GM12878 (cell line): ENCODE results near the gene XPC. TPM values are rescaled to one million over a fixed set of nuclear protein-coding genes. Genes with fewer than 3 reads are reported as not detected.
A peak's percentile ranks its signal among the peaks of the same experiment; 100 is the strongest.

Experiments used
- ATAC-seq: fragments of 200-7000 bp; cut with Tn5 transposase; 3 replicates; pipeline ENCODE4 v1.9.1; 2020; ENCODE audit warnings: mild to moderate bottlenecking, moderate library complexity
- BruUV-seq: library from RNA; stranded (reverse); fragments of 400-500 nt; replicated peaks from 2 replicates; lab custom pipeline; 2021; lab: Mats Ljungman, UMichigan
- CTCF ChIA-PET: fragments of 300-600 bp; sonication (Branson Sonifier 250); formaldehyde crosslinking; extraction: SDS; loops from one replicate; lab custom pipeline; 2021; ENCODE audit warnings: inconsistent platforms; lab: Yijun Ruan, JAX
- POLR2A ChIA-PET: fragments of 350-600 bp; formaldehyde crosslinking; extraction: SDS; loops from one replicate; lab custom pipeline; 2021; ENCODE audit warnings: inconsistent platforms; lab: Charles Lee
- RAD21 ChIA-PET: fragments of 300-600 bp; sonication (Branson Sonifier 250); formaldehyde crosslinking; loops from one replicate; lab custom pipeline; 2023; ENCODE audit warnings: antibody characterized with exemption; ENCODE audit not compliant: unreplicated experiment; lab: Charles Lee
- SMC1A ChIA-PET: fragments of 300-600 bp; sonication (Branson Sonifier 250); formaldehyde crosslinking; loops from one replicate; lab custom pipeline; 2023; ENCODE audit not compliant: unreplicated experiment, uncharacterized antibody; lab: Charles Lee
- DNase-seq: peaks from one replicate; pipeline ENCODE4 v3.0.0-alpha.2; 2011; ENCODE audit warnings: low read depth, low spot score
- FAIRE-seq: peaks from 3 replicates; lab custom pipeline; 2011; peaks lifted over from hg19 to GRCh38; lab: Jason Lieb, UNC
- H2AFZ ChIP-seq: 2 replicates; pipeline ENCODE4 v1.6.0; 2011; ENCODE audit warnings: low read depth, low read length, control low read depth; ENCODE audit not compliant: control insufficient read depth
- H3K27ac ChIP-seq: 2 replicates; pipeline ENCODE4 v1.5.1; 2011; ENCODE audit warnings: control low read depth; ENCODE audit not compliant: control insufficient read depth, insufficient read depth
- H3K27me3 ChIP-seq, 2 experiments: replicated peaks in 1 of 2; 2 replicates each; pipeline versions ENCODE4 v1.6.0 to v1.6.1; 2011; ENCODE audit warnings: low read length in 1 of 2; ENCODE audit not compliant: control insufficient read depth in 2 of 2, insufficient read depth in 2 of 2
- H3K36me3 ChIP-seq, 2 experiments: 2 replicates each; pipeline ENCODE4 v1.5.1; 2011; ENCODE audit warnings: low read length in 1 of 2; ENCODE audit not compliant: control insufficient read depth in 2 of 2, insufficient read depth in 2 of 2
- H3K4me1 ChIP-seq: 2 replicates; pipeline ENCODE4 v1.6.1; 2011; ENCODE audit warnings: mild to moderate bottlenecking, low read length, moderate library complexity, mixed read lengths; ENCODE audit not compliant: control insufficient read depth, insufficient read depth
- H3K4me2 ChIP-seq: 2 replicates; pipeline ENCODE4 v1.6.0; 2011; ENCODE audit warnings: control low read depth; ENCODE audit not compliant: control insufficient read depth, insufficient read depth
- H3K4me3 ChIP-seq: fragments of 200-600 bp; sonication (generic); 2 replicates; pipeline ENCODE4 v1.5.1; 2016
- H3K79me2 ChIP-seq: 2 replicates; pipeline ENCODE4 v1.6.0; 2011; ENCODE audit warnings: low read length; ENCODE audit not compliant: control insufficient read depth, insufficient read depth
- H3K9ac ChIP-seq: 2 replicates; pipeline ENCODE4 v1.8.0; 2011; ENCODE audit warnings: low read length, control low read depth, mixed read lengths; ENCODE audit not compliant: control insufficient read depth, insufficient read depth
- H3K9me3 ChIP-seq: replicated peaks from 3 replicates; pipeline ENCODE4 v1.5.1; 2011; ENCODE audit warnings: mild to moderate bottlenecking, low read length; ENCODE audit not compliant: control insufficient read depth, insufficient read depth
- H4K20me1 ChIP-seq: 2 replicates; pipeline ENCODE4 v1.6.0; 2011; ENCODE audit not compliant: control insufficient read depth, insufficient read depth
- CREM ChIP-seq: IDR thresholded peaks from 2 replicates; pipeline ENCODE4 v1.6.1; 2014; ENCODE audit warnings: antibody characterized with exemption, low read depth
- E2F4 ChIP-seq: IDR thresholded peaks from 2 replicates; pipeline ENCODE4 v1.6.1; 2012; ENCODE audit warnings: low read depth, low read length, improper control_type of control experiment
- FOXK2 ChIP-seq: fragments of 450-650 bp; IDR thresholded peaks from 2 replicates; pipeline ENCODE4 v1.6.1; 2017; ENCODE audit warnings: mild to moderate bottlenecking, moderate library complexity
- NFYB ChIP-seq: IDR thresholded peaks from 2 replicates; pipeline ENCODE4 v1.6.1; 2011; ENCODE audit warnings: low read depth, mild to moderate bottlenecking, low read length, improper control_type of control experiment, moderate library complexity; ENCODE audit not compliant: insufficient read depth
- RAD51 ChIP-seq: fragments of 450-650 bp; IDR thresholded peaks from 2 replicates; pipeline ENCODE4 v1.6.1; 2016; ENCODE audit warnings: moderate library complexity, mild to moderate bottlenecking, inconsistent platforms
- SRF ChIP-seq, 2 experiments: IDR thresholded peaks; 2 replicates each; pipeline ENCODE4 v1.6.1; 2011; ENCODE audit warnings: low read depth in 2 of 2, low read length in 2 of 2, mild to moderate bottlenecking in 1 of 2, moderate library complexity in 1 of 2
- TARDBP ChIP-seq: IDR thresholded peaks from 2 replicates; pipeline ENCODE4 v1.6.1; 2016; ENCODE audit warnings: borderline replicate concordance
- WGBS: methylation state at CpG from one replicate; pipeline ENCODE4 v1.1.6; 2016; ENCODE audit warnings: low lambda C conversion rate; ENCODE audit not compliant: insufficient replicate concordance, insufficient coverage; ENCODE audit errors: missing lambda C conversion rate; 5-methylcytosine and 5-hydroxymethylcytosine counted together
- in situ Hi-C: fragments of 300-500 bp; cut with MboI; formaldehyde crosslinking; loops from 9 replicates; pipeline ENCODE4 v1.14.3; 2018; ENCODE audit warnings: mixed read lengths
- intact Hi-C: fragments of 100-400 bp; cut with micrococcal nuclease; formaldehyde crosslinking; loops from one replicate; pipeline ENCODE4 v1.14.2; 2022; ENCODE audit not compliant: unreplicated experiment
- polyA plus RNA-seq, 11 experiments: library from polyadenylated mRNA; depleted of rRNA in 4 of 11; unstranded in 6 of 11; stranded (reverse) in 5 of 11; fragments of >200 nt; fragmentation: Nextera tagmentation in 4 of 11; fragmentation: Illumina TruSeq in 1 of 11; extraction: Ambion mirVana in 4 of 11; extraction: Trizol in 1 of 11; gene quantifications; 1 replicate in 1 of 11; 2 replicates in 10 of 11; pipeline versions ENCODE4 v1.2.1 to v1.2.3, GENCODE V29; 2011 to 2016; ENCODE audit warnings: inconsistent platforms in 2 of 11, missing spikeins in 2 of 11, low read depth in 1 of 11
- total RNA-seq, 4 experiments: library from RNA; depleted of rRNA in 3 of 4; stranded (reverse); fragments of >200 nt in 3 of 4; fragmentation: Illumina TruSeq in 1 of 4; extraction: Trizol in 1 of 4; gene quantifications; 2 replicates each; pipeline versions ENCODE4 v1.2.1 to v1.2.3, GENCODE V29; 2013 to 2021
- TF ChIP-seq, protein P1 (sequence below): fragments of 450-650 bp; IDR thresholded peaks from 2 replicates; pipeline ENCODE4 v1.6.1; 2017; ENCODE audit warnings: mild to moderate bottlenecking, low read depth, inconsistent platforms; ENCODE audit not compliant: poor library complexity, severe bottlenecking
- TF ChIP-seq, protein P2 (sequence below): IDR thresholded peaks from 2 replicates; pipeline ENCODE4 v1.6.1; 2012; ENCODE audit warnings: improper control_type of control experiment, low read depth, low read length; ENCODE audit not compliant: insufficient replicate concordance

XPC gene
- total and polyA plus RNA-seq, 10 of the 15 experiments (the other 5 are each of a cell fraction or from before 2014, with no cell fraction given) = 4.0 to 48.3 (median 29.8) TPM

- FAIRE-seq = peak; percentile 27
- H3K36me3 ChIP-seq = peaks cover 14 to 30% of the 10 kb centered on the region in 2 experiments
- H3K27me3 ChIP-seq = no peaks in the 10 kb centered on the region
- H3K79me2 ChIP-seq = peaks cover 39% of the 10 kb centered on the region
- no peaks in the 10 kb centered on the region for H4K20me1 ChIP-seq
- peaks cover 8% of the 10 kb centered on the region for H3K4me1 ChIP-seq
- H3K4me3 ChIP-seq = no peak overlapping the region
- no peak for DNase-seq
- ChIA-PET RAD21 (no interaction called here), CTCF (no interaction called here), POLR2A (no interaction called here), SMC1A (interaction anchor here (1.2 kb wide), 1 partner anchor 15 kb away, joined by 3 read pairs; no protein-coding TSS in a partner anchor)
- ATAC-seq = no peak
- no peak overlapping the region for H3K9ac ChIP-seq
- in situ Hi-C loops (no loop called here), intact Hi-C loops (no loop called here)
- no peak overlapping the region for H3K27ac ChIP-seq
- H3K9me3 ChIP-seq = no peaks in the 10 kb centered on the region
- H2AFZ ChIP-seq = no peak overlapping the region
- BruUV-seq = no TSS peak
- no peak for TF ChIP-seq RAD51
- TF ChIP-seq CREM = no peak
- TF ChIP-seq, protein P1, sequence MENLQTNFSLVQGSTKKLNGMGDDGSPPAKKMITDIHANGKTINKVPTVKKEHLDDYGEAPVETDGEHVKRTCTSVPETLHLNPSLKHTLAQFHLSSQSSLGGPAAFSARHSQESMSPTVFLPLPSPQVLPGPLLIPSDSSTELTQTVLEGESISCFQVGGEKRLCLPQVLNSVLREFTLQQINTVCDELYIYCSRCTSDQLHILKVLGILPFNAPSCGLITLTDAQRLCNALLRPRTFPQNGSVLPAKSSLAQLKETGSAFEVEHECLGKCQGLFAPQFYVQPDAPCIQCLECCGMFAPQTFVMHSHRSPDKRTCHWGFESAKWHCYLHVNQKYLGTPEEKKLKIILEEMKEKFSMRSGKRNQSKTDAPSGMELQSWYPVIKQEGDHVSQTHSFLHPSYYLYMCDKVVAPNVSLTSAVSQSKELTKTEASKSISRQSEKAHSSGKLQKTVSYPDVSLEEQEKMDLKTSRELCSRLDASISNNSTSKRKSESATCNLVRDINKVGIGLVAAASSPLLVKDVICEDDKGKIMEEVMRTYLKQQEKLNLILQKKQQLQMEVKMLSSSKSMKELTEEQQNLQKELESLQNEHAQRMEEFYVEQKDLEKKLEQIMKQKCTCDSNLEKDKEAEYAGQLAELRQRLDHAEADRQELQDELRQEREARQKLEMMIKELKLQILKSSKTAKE = no peak
- TF ChIP-seq SRF (IDR thresholded peaks at IDR 0.05; ENCODE audit: low read depth in 2 of 2, low read length in 2 of 2) = no peak
- no peak for TF ChIP-seq NFYB
- TF ChIP-seq, protein P2, sequence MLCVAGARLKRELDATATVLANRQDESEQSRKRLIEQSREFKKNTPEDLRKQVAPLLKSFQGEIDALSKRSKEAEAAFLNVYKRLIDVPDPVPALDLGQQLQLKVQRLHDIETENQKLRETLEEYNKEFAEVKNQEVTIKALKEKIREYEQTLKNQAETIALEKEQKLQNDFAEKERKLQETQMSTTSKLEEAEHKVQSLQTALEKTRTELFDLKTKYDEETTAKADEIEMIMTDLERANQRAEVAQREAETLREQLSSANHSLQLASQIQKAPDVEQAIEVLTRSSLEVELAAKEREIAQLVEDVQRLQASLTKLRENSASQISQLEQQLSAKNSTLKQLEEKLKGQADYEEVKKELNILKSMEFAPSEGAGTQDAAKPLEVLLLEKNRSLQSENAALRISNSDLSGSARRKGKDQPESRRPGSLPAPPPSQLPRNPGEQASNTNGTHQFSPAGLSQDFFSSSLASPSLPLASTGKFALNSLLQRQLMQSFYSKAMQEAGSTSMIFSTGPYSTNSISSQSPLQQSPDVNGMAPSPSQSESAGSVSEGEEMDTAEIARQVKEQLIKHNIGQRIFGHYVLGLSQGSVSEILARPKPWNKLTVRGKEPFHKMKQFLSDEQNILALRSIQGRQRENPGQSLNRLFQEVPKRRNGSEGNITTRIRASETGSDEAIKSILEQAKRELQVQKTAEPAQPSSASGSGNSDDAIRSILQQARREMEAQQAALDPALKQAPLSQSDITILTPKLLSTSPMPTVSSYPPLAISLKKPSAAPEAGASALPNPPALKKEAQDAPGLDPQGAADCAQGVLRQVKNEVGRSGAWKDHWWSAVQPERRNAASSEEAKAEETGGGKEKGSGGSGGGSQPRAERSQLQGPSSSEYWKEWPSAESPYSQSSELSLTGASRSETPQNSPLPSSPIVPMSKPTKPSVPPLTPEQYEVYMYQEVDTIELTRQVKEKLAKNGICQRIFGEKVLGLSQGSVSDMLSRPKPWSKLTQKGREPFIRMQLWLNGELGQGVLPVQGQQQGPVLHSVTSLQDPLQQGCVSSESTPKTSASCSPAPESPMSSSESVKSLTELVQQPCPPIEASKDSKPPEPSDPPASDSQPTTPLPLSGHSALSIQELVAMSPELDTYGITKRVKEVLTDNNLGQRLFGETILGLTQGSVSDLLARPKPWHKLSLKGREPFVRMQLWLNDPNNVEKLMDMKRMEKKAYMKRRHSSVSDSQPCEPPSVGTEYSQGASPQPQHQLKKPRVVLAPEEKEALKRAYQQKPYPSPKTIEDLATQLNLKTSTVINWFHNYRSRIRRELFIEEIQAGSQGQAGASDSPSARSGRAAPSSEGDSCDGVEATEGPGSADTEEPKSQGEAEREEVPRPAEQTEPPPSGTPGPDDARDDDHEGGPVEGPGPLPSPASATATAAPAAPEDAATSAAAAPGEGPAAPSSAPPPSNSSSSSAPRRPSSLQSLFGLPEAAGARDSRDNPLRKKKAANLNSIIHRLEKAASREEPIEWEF = no peak
- no peak for TF ChIP-seq FOXK2
- no peak for TF ChIP-seq E2F4
- TF ChIP-seq TARDBP = no peak
- no peak overlapping the region for H3K4me2 ChIP-seq
- WGBS = 71% methylated on average over 5 of the region's 5 CpGs
Measured at GRCh38 chr3:14128724-14129123, 49.7 kb downstream of the XPC start.
